Measurements from ENCODE around the gene BPIFB3.

- no peak for TF ChIP-seq CTCF (conservative IDR thresholded peaks at IDR 0.05)
- TF ChIP-seq ZFX (IDR thresholded peaks at IDR 0.05) = no peak
These were observed 28.3 kb upstream of the BPIFB3 start for GRCh38 chr20:33025318-33025876.
